ENCODE results near the gene SYNPR. TPM values are rescaled to one million over a fixed set of nuclear protein-coding genes. Genes with fewer than 3 reads are reported as not detected.

SYNPR gene
- total RNA-seq, 1 donor from 2014 or later: not detected

GRCh38 chr3:63595221-63595620 lies 317.1 kb downstream of the SYNPR start:
- Mint-ChIP-seq H3K4me3 (ENCODE audit: unreplicated experiment) (no peak overlapping the region), H3K9me3 (ENCODE audit: unreplicated experiment) (no peaks in the 10 kb centered on the region), H3K36me3 (ENCODE audit: low read depth, unreplicated experiment) (no peaks in the 10 kb centered on the region), H3K27ac (ENCODE audit: unreplicated experiment) (no peak overlapping the region), H3K4me1 (ENCODE audit: unreplicated experiment) (no peaks in the 10 kb centered on the region), H3K27me3 (ENCODE audit: unreplicated experiment) (peaks cover 2% of the 10 kb centered on the region)
- DNase-seq (ENCODE audit: low spot score): no peak
- TF ChIP-seq, protein P1, sequence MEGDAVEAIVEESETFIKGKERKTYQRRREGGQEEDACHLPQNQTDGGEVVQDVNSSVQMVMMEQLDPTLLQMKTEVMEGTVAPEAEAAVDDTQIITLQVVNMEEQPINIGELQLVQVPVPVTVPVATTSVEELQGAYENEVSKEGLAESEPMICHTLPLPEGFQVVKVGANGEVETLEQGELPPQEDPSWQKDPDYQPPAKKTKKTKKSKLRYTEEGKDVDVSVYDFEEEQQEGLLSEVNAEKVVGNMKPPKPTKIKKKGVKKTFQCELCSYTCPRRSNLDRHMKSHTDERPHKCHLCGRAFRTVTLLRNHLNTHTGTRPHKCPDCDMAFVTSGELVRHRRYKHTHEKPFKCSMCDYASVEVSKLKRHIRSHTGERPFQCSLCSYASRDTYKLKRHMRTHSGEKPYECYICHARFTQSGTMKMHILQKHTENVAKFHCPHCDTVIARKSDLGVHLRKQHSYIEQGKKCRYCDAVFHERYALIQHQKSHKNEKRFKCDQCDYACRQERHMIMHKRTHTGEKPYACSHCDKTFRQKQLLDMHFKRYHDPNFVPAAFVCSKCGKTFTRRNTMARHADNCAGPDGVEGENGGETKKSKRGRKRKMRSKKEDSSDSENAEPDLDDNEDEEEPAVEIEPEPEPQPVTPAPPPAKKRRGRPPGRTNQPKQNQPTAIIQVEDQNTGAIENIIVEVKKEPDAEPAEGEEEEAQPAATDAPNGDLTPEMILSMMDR (IDR thresholded peaks at IDR 0.05; ENCODE audit: unreplicated experiment): no peak

- Mint-ChIP-seq H3K27me3 (ENCODE audit: unreplicated experiment) (peaks cover 2% of the 10 kb centered on the region), H3K4me1 (ENCODE audit: unreplicated experiment) (no peaks in the 10 kb centered on the region), H3K36me3 (ENCODE audit: low read depth, unreplicated experiment) (no peaks in the 10 kb centered on the region), H3K4me3 (ENCODE audit: unreplicated experiment) (no peak overlapping the region), H3K27ac (ENCODE audit: unreplicated experiment) (no peak overlapping the region), H3K9me3 (ENCODE audit: unreplicated experiment) (no peaks in the 10 kb centered on the region)
- no peak for DNase-seq (ENCODE audit: low spot score)
- TF ChIP-seq, protein P1 (IDR thresholded peaks at IDR 0.05; ENCODE audit: unreplicated experiment): peak; percentile 17
Observed at GRCh38 chr3:63597019-63597418, 318.9 kb downstream of the SYNPR start.

GRCh38 chr3:63607716-63608115 lies 329.6 kb downstream of the SYNPR start:
- TF ChIP-seq, protein P1 (IDR thresholded peaks at IDR 0.05; ENCODE audit: unreplicated experiment): no peak
- H3K36me3 Mint-ChIP-seq (ENCODE audit: low read depth, unreplicated experiment): no peaks in the 10 kb centered on the region
- peaks cover 2% of the 10 kb centered on the region for H3K27me3 Mint-ChIP-seq (ENCODE audit: unreplicated experiment)
- no peak overlapping the region for H3K4me3 Mint-ChIP-seq (ENCODE audit: unreplicated experiment)
- DNase-seq (ENCODE audit: low spot score): no peak
- no peaks in the 10 kb centered on the region for H3K9me3 Mint-ChIP-seq (ENCODE audit: unreplicated experiment)
- no peak overlapping the region for H3K27ac Mint-ChIP-seq (ENCODE audit: unreplicated experiment)
- H3K4me1 Mint-ChIP-seq (ENCODE audit: unreplicated experiment): no peaks in the 10 kb centered on the region

DNA sequence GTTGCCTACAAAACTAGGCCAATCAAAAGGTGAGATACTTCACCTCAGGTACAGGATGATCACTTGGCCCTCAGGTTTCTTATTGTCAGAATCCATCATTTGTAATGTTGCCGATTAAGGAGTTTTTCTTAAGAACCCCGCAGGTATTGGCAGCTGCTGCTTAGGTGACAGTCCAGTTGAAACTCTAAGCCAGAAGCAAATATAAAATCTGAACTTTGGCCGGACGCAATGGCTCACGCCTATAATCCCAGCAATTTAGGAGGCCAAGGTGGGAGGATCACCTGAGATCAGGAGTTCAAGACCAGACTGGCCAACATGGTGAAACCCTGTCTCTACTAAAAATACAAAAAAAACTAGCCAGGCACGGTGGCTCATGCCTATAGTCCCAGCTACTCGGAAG lies 331.3 kb downstream of the SYNPR start:
- Mint-ChIP-seq H3K9me3 (ENCODE audit: unreplicated experiment) (no peaks in the 10 kb centered on the region), H3K27ac (ENCODE audit: unreplicated experiment) (no peak overlapping the region), H3K36me3 (ENCODE audit: low read depth, unreplicated experiment) (no peaks in the 10 kb centered on the region), H3K4me3 (ENCODE audit: unreplicated experiment) (no peak overlapping the region), H3K4me1 (ENCODE audit: unreplicated experiment) (no peaks in the 10 kb centered on the region), H3K27me3 (ENCODE audit: unreplicated experiment) (peaks cover 2% of the 10 kb centered on the region)
- no peak for DNase-seq (ENCODE audit: low spot score)
- TF ChIP-seq, protein P1 (IDR thresholded peaks at IDR 0.05; ENCODE audit: unreplicated experiment): no peak

GRCh38 chr3:63609834-63610233 lies 331.7 kb downstream of the SYNPR start:
- H3K27me3 Mint-ChIP-seq (ENCODE audit: unreplicated experiment): peaks cover 2% of the 10 kb centered on the region
- H3K4me3 Mint-ChIP-seq (ENCODE audit: unreplicated experiment): no peak overlapping the region
- H3K27ac Mint-ChIP-seq (ENCODE audit: unreplicated experiment): no peak overlapping the region
- H3K4me1 Mint-ChIP-seq (ENCODE audit: unreplicated experiment): no peaks in the 10 kb centered on the region
- H3K36me3 Mint-ChIP-seq (ENCODE audit: low read depth, unreplicated experiment): no peaks in the 10 kb centered on the region
- DNase-seq (ENCODE audit: low spot score): no peak
- H3K9me3 Mint-ChIP-seq (ENCODE audit: unreplicated experiment): no peaks in the 10 kb centered on the region
- TF ChIP-seq, protein P1 (IDR thresholded peaks at IDR 0.05; ENCODE audit: unreplicated experiment): no peak

All from endothelial cell (in vitro differentiated cells).